Hepatic stellate cell (primary cell): ENCODE results near the gene TNFRSF9.

Experiments used
- DNase-seq: peaks from one replicate; pipeline ENCODE4 v3.0.0; 2011; ENCODE audit warnings: low spot score

Gene TNFRSF9

DNA sequence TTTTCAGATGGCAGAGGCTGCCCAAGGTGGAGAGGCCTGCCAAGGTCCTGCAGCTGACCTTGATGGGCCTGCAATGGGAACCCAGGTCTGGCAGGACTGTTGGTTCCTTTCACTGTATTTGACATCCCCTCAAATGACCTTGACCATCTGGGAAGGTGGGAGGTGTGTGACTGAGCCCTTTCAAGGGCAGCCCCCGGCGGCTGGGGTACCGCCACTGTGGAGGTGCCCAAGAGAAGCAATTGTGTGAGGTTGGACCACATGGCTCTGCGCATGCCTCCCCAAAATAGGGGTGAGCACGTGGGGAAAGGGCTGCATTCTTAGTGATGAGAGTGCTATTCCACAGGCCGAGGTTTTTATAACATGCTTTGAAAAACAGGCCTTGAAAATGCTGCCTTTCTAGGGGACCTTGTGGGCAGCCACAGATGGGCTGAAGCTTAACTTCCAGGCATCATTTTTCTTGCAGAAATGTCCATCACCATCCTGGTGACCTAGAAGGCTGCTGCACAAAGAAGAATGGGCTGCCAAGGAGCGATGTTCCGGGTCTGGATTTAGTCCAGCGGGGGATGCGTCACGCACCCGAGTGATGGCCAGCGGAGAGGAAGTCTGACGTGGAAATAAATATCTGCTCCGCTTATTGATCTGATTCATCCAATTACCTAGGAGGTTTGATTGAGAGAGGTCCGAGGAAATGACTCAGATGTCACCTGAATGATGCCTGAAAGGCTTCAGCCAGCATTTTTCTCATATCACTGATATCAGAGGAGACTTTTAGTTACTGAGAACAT, 71.3 kb downstream of the TNFRSF9 start:
- no peak for DNase-seq

DNA sequence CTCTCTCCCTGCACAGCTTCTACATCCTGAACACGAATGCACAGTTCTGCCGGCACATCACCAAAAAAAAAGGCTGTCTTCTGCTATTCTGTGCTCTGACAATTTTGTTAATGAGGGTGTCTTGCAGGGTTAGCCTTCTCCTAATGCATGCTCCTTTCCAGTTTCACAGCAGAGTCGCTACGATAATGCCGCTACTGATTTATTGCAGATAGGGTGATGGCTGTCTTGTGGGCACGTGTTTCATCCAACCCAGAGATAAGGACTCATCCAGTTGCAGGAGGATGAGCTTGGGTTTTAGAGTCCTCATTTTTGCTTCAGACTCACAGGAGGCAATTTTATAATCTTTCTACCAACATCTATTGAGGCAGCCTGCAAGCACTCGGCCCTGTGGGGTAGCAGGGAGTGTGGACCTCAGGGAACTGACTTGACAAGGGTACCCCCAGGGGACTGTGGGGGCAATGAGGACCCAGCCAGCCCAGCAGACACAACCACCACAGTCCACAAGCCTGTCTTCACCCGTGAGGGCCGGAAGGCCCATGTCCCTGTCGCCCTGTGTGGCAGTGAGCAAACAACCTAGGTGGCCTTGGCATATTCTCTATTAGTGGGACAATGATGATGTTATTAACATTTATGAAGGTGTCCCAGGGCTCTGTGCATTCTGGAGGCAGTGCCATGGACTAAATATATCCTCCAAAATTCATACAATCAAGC, 72.4 kb downstream of the TNFRSF9 start:
- no peak for DNase-seq

GRCh38 chr1:7865978-7866377, 74.7 kb downstream of the TNFRSF9 start:
- DNase-seq = no peak
